HG03066 (cell line): Measurements from ENCODE around the gene NDNF.
A peak's percentile ranks its signal among the peaks of the same experiment; 100 is the strongest.

ENCODE experiments used
- ATAC-seq: cut with Tn5 transposase; IDR thresholded peaks from one replicate; pipeline ENCODE4 v1.9.1; 2021; ENCODE audit warnings: low read depth; ENCODE audit not compliant: unreplicated experiment

The NDNF gene

GRCh38 chr4:121071640-121072223, 603 bp downstream of the NDNF start:
- ATAC-seq, result no peak

GRCh38 chr4:121070696-121071639, 1.4 kb downstream of the NDNF start:
- ATAC-seq, result no peak

DNA sequence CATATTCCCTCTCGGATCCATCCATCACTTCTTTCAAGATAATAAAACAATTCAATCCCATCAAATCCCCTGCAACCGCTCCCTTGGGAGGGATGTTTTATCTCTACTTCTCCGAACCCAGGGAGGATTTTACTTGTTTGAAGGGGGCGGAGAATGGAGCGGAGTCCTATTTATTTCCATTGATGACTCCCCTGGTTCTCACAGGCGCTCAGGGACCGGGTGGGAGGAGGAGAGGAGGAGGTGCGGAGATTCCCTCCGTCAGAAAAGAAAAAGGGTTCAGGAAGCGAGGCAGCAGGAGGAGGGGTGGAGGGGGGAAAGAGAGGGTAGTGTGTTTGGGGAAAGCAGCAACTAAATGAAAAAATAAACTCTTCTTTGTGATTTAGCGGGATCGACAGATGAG, 2.1 kb downstream of the NDNF start:
- ATAC-seq, result no peak

- no peak for ATAC-seq
Observed at GRCh38 chr4:121069430-121069829, 2.9 kb downstream of the NDNF start.

- ATAC-seq, result no peak
Observed at GRCh38 chr4:121064482-121064881, 7.9 kb downstream of the NDNF start.

DNA sequence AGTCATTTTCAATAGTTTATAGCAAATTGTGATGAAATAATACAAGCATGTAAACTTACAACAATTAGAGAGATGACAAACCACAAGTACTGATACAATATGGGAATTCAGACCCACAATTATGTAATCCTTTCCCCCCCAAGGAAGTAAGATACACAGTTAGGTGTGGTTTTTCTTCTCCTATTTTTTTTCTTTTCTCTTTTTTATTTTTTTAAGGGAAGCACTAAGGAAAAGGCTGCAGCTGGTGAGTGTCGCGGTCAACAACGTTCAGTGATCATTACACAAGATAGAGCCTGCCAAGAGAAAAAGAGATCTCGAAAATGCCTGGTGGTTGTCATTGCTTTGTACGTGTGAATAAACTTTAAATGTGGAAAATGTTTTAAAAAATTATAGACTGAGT, 9.8 kb downstream of the NDNF start:
- no peak for ATAC-seq

DNA sequence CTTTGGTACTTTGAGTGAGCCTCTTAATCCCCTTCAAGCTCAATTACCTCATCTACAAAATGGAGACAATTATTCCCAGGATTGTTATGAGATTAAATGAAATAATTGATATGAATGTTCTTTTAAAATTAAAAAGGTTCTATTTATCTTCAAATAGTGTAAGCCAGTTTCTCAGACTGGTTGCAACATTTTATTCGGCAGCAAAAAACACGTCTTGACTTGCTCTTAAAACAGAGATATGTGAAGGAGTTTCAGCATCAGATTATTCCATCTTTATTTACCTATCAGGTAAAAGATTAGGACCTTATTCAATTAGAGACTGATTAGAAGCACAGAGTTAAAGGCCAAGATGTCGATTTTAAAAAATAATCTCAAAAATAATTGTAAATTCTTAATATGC, 10.5 kb downstream of the NDNF start:
- no peak for ATAC-seq

GRCh38 chr4:121061215-121061614, 11.1 kb downstream of the NDNF start:
- no peak for ATAC-seq

- ATAC-seq, result no peak
Observed at GRCh38 chr4:121057466-121057922, 14.8 kb downstream of the NDNF start.

DNA sequence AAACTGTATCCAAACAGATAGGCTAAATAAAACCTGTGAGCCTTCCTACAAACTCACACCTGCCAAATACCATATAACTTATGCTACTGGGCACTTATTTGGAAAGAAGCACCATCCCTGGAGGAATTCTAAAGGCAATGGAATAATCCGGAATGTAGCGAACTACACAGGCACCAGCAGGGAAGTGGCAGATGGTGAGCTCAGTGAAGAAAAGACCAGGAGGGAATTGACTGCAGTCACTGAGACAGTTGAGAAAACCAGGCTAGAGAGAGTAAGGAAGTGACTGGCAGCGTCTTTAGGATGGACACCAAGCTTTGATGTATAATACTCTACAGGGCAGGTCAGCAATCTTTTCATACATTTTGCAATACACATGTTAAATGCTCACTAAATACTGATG, 16.3 kb downstream of the NDNF start:
- ATAC-seq, result no peak

DNA sequence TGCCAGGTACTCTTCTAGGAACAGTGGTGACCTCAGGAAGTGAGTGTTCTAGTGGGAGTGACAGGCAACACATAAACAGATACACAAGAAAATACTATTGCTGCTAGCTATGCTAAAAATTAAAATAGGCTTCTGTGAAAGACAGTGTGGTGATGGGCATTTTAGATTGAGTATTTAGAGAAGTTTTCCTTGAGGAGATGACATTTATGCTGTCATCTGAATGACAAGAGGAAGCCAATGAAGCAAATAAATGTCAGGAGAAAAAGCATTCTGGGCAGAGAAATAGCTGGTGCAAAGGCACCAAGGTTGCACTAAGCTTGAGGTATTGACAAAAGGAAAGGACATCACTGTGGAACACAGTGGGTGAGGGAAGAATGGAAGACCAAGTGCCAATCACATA, 18.0 kb downstream of the NDNF start:
- ATAC-seq, result no peak

DNA sequence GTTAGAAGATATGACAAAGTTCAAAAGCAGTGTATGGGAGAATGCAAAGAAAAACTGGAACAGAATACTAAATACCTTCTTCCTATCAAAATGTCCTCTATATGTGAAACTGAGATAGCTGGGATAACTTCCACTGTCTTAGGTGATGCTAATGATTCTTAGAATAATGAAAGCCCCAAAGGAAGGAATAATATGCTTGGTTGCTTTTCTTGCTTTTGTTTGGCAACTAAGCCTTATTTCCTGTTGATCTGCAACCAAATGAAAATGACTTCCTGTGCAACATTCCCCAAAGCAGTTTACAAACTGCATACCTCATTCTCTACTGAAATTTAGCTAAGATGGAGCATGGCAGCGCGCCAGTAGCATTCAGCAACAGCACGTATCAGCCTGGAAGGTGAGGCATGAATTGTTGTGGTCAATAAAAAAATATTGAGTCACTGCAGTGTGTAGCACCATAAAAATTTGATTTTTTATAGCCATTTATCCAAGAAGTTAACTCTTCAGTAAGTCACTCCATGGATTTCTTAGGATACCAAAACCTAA, 18.7 kb downstream of the NDNF start:
- ATAC-seq, result no peak

DNA sequence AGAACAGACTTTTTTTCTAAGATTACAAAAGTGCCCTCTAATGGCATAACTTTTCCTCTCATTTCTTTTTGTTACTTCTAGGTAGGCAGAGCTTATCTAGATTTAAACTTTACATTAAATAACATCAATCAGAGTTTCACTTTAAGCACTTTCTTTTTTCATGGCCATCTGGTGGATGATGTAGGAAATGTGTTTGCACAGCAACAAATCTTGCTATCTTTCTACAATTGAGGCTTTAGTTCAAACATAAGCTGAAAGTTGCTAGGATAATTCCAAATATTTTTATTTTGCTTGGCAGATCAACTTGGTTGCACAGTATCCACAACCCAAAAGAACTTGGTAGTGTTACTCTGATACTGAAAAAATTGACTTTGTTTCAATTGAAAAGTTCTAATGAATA, 22.0 kb downstream of the NDNF start:
- ATAC-seq, result no peak

GRCh38 chr4:121049072-121049599, 23.2 kb downstream of the NDNF start:
- ATAC-seq, result no peak

DNA sequence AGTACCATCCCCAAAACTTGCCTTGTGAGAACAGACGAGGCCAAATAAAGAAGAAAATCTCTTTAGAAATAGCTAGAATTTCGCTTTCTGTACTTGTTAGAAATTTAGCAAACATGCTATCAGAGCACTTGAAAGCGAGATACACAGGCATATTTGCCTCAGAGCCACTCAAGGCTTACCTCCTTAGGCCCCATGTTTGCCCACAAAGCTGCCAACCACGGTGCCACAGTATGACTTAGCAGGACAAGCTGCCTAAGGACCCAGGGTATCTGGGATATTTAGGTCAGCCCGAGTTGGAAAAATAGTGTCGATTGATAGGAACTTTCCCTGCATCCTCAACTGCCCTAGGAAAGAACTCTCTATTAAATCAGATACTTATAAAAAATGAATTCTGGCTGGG, 24.2 kb downstream of the NDNF start:
- ATAC-seq, result no peak

- ATAC-seq, result peak; percentile 99
Observed at GRCh38 chr4:121041307-121042090, 30.8 kb downstream of the NDNF start.

- ATAC-seq, result no peak
Observed at GRCh38 chr4:121034017-121034416, 38.3 kb downstream of the NDNF start.

DNA sequence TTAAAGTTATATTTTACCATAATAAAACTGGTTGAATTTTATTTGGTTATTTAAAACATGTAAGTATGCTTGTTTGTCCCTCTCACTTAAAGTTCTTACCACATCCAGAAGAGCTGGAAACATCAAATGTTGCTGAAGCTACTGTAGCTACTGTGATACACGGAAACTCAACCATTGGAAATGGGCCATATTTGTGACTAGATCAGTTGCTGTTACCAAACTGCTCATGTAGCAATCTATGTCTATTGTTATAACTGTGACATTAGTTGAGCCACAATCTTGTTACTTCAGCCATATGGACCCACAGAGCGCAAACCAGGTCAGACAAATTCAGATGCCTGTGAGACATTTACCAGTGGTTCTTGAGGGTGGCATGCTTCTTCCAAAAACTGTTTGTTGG, 41.6 kb downstream of the NDNF start:
- ATAC-seq, result no peak

- no peak for ATAC-seq
Observed at GRCh38 chr4:121030131-121030530, 42.2 kb downstream of the NDNF start.

DNA sequence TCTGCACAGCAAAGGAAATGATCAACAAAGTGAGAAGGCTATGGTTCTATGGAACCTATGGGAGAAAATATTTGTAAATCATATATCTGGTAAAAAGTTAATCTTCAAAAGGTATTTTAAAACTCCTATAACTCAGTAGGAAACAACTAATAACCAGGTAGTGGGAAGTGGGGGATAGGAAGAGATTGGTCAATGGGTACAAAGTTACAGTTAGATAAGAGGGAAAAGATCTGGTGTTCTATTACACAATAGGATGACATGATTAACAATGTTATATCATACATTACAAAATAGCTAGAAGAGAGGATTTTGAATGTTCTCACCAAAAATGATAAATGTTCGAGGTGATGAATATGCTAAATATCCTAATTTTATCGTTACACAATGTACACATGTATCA, 46.3 kb downstream of the NDNF start:
- no peak for ATAC-seq

- no peak for ATAC-seq
Observed at GRCh38 chr4:121025540-121025939, 46.8 kb downstream of the NDNF start.
